NCI-H1694 treated with DMSO at 0.1 percent for 48 hours (cell line): Measurements from ENCODE around the gene MGP.
A peak's percentile ranks its signal among the peaks of the same experiment; 100 is the strongest.

Experiments
- DNase-seq: peaks from one replicate; lab custom pipeline; 2025; lab: John Stamatoyannopoulos, UW

MGP gene

GRCh38 chr12:14885718-14886221 lies at the start of gene MGP:
TSS of gene MGP (minus strand) at chr12:14885854. CDS start at chr12:14885791, 63 bp downstream.
- no peak for DNase-seq

DNA sequence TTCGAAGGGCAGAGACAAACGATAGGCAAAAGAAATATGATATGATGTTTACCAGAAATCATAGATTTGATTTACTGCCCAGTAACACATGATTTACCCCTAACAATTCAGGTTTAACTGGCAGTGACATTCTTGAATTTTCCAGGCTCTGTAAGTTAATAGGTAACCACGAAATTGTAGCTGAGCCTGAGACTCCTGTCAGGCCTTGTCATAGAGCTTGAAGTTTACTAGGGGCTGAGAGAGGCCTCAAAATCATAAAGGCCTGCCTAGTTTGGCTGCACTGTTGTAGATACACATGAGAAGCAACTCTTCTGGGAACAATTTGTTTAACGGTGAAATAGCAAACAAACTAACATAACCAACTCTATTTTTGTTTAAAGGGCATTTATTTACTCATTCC lies 49.4 kb upstream of the MGP start:
- DNase-seq: no peak

GRCh38 chr12:14934511-14934910 lies 48.9 kb upstream of the MGP start:
- no peak for DNase-seq

- no peak for DNase-seq
These were observed 46.3 kb upstream of the MGP start for GRCh38 chr12:14931791-14932560.

GRCh38 chr12:14931359-14931758 lies 45.7 kb upstream of the MGP start:
- no peak for DNase-seq

- DNase-seq: no peak
These were observed 44.6 kb upstream of the MGP start for GRCh38 chr12:14930299-14930698.

DNA sequence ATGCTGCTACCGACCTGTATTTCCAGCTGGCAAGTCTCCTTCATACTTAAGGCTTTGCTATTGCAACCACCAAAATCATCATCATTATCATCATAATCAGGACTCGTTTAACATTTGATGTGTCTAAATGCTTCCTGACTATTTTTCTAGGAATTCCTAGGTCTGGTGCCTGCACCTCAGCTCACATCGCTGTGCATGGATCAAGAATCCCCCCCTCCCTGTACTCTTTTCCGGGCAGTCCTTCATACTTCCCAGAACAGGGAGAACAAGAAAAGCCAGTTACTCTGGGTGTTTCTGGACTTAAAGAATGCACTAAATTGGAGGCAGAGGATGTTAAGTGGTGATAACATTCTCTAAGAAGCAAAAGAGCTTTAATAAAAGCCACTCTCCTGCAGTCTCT lies 43.3 kb upstream of the MGP start:
- no peak for DNase-seq

- DNase-seq: no peak
These were observed 41.6 kb upstream of the MGP start for GRCh38 chr12:14927267-14927666.

- DNase-seq: no peak
These were observed 38.9 kb upstream of the MGP start for GRCh38 chr12:14924541-14924940.

- DNase-seq: no peak
These were observed 38.3 kb upstream of the MGP start for GRCh38 chr12:14923944-14924343.

DNA sequence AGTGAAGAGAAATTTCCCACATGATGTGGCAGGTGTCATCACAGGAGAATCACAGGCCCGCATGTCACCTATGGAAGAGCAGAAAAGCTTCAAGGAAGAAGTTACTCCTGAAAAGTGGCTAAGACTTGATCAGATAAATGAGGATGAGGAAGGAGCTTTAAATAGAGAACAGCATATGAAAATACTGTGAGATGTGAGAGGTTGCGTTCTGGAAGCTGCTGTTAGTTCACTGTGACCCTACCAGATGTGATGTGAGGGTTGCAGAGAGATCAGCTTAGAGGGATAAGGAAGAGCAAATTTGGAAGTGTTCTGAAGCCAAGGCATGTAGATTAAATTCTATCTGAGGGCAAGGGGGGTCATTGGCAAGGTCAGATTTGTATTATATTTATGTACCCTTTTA lies 35.6 kb upstream of the MGP start:
- no peak for DNase-seq

DNA sequence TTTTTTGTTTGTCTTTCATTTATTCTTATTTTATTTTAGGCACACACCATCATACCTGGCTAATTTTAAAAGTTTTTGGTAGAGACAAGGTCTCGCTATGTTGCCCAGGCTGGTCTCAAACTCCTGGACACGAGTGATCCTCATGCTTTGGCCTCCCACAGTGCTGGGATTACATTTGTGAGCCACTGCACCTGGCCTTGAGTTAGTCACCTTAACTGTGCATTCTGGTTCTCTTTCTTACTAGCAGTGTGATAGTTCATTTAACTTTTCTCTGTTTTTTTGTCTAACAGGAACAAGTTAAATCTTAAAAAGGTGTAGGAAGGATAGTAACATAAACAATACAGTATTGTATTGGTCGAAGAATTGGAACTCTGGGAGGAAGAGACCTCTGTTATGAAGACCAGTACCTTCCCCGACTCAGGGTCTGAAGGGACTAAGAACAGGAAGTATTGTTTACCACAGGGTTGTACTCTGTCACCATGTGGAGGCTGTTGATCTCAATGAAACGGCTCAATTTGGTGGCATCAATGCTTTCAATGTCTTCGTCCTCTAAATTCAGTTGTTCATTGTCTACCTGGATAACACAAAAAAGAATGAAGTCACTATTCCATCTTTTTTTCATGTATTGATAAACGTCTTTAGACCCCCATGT lies 34.9 kb upstream of the MGP start:
- no peak for DNase-seq

DNA sequence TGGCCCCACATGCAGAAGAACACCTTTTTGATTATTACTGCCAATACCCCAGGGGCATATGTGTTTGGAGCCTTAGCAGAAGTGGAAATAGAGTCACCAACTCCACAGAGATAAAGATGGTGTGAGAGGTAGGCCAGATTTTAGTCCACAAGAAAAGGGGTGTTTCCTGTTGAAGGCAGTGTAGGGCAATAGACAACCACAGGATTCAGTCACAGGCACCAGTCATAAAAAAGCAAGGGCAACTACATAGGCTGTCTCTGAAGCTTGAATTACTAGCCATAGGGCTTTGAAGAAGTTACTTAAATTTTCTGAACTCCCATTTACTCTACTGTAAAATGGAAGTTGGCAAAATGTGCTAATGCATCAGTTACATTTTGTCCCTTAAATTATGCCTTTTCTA lies 33.8 kb upstream of the MGP start:
- no peak for DNase-seq

DNA sequence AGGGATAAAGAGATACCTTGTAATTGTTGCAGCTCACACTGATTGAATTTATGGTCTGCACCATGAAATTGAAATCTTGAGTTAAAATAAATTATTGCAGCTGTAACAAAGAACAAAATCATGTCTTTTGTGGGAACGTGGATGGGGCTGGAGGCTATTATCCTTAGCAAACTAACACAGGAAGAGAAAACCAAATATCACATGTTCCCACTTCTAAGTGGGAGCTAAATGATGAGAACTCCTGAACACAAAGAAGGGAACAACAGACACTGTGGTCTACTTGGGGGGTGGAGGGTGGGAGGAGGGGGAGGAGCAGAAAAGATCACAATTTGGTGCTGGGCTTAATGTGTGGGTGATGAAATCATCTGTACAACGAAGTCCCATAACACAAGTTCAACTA lies 30.1 kb upstream of the MGP start:
- no peak for DNase-seq

GRCh38 chr12:14913381-14913781 lies 27.7 kb upstream of the MGP start:
- DNase-seq: peak; percentile 27

GRCh38 chr12:14911131-14911530 lies 25.5 kb upstream of the MGP start:
- no peak for DNase-seq

DNA sequence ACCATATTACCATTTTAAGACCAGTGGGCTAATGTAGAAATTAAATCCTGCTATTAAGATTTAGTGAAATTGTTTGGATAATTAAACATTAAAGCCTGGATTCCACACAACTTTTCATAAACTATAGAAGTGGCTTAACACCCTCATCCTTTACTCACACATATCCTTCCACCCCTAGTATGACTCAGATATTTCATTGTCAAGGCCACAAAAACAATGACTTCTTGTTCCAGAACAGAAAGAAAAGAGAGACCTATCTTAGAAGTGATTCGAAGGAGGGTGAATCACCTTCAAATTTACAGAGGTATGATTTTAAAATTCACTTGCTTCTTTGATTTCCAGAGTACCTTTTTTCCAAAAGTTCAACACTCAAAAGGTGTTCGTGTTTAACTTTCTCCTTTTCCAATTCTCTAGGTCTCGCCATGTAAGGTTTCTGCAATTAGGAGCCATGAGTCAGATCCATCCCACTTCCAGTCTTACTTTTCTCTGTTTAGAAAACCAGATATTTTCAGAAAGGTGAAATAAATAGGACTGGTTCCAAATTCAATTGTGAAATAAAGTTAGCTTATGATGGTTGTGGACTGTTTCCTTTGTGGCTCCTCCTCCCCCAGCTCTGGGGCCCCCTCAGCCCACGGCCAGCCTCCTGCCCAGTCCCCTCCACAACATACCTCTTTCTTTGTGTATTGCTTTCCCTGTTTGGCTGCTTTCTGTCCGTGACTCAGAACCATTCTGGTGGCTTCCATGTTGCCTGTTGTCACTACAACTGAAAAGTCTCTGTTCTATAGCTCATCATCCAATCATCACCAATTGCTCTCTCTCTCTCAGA lies 24.6 kb upstream of the MGP start:
- DNase-seq: no peak

DNA sequence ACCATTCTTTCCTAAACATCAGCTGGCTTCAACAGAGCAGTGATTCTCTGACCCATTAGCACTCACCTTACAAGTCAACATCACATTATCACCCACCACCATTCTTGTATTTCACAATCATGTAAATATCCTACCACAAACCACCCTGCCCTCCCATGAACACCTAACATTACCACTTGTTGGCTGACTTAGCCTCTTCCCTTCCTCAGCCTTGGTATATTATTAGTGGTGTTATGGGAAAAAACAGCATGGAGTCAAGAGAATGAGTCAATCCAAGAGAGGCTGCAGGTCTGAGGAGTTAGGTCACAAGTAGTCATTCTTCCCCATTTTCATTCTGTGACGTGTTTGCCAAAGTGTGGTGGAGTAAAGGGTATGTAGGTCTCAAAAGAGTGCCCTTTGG lies 22.3 kb upstream of the MGP start:
- no peak for DNase-seq

DNA sequence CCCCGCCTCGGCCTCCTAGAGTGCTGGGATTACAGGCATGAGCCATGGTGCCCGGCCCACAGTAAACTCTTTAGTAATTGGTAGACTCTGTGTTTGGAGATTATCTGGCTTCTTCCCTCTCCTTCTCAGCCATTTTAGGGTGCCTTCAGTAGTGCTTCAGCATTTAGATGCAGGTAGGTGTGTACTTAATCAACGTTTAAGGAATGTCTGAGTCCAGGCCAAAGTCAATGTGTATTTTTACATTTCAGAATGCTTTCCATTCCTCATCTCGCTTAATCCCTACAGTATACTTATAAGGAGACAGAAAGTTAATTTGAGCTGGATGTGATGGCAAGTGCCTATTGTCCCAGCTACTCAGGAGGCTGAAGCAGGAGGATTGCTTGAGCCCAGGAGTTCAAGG lies 20.5 kb upstream of the MGP start:
- no peak for DNase-seq

GRCh38 chr12:14905269-14906004 lies 19.8 kb upstream of the MGP start:
- DNase-seq: no peak

DNA sequence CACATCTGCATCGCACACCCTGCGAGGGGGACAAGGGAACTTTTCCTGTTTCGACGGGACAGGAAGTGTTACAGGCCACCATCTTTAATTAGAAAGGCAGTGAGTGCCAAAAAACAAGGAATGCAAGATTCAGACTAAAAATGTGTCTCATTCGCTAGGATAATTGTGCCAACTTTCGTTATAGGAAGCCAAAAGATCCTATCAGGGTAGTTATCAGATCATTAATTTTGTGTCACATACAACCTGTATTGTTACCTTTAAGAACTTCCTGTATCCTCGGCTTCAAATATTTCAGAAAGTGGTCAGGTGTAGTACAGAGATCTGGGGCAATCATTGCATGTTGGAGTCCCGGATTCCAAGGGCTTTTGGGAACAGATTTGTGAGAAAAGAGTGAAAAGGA lies 19.2 kb upstream of the MGP start:
- no peak for DNase-seq
